B cell (primary cell): ENCODE results near the gene CCDC14. TPM values are rescaled to one million over a fixed set of nuclear protein-coding genes. Genes with fewer than 3 reads are reported as not detected.
"Not testable (repeated sequence)": the region's sequence is repeated elsewhere in the genome, so short reads cannot be mapped to it uniquely, and the experiment has no call there.

Source experiments
- ATAC-seq: fragments of 200-7000 bp; cut with Tn5 transposase; one replicate; pipeline ENCODE4 v1.10.0; 2021; ENCODE audit warnings: low read depth, mild to moderate bottlenecking, moderate number of reproducible peaks, moderate library complexity
- CTCF ChIA-PET: fragments of 350-600 bp; sonication (Branson Sonifier 250); formaldehyde crosslinking; loops from one replicate; lab custom pipeline; 2021; ENCODE audit warnings: antibody characterized with exemption, inconsistent platforms; lab: Charles Lee
- POLR2A ChIA-PET: fragments of 350-600 bp; sonication (Branson Sonifier 250); formaldehyde crosslinking; loops from one replicate; lab custom pipeline; 2021; ENCODE audit warnings: antibody characterized with exemption; lab: Charles Lee
- DNase-seq: peaks from one replicate; pipeline ENCODE4 v3.0.0; 2013
- H2AFZ ChIP-seq: 2 replicates; pipeline ENCODE4 v1.6.1; 2012; ENCODE audit warnings: mild to moderate bottlenecking, low read depth, low read length; ENCODE audit not compliant: insufficient read depth, poor library complexity, severe bottlenecking
- H3K27ac ChIP-seq, 2 donors: 1 replicate in 1 of 2; 2 replicates in 1 of 2; pipeline ENCODE4 v1.5.1; 2012 to 2013; ENCODE audit warnings: low read length in 2 of 2, mild to moderate bottlenecking in 2 of 2, moderate library complexity in 1 of 2
- H3K27me3 ChIP-seq, 4 experiments: fragments of 200-600 bp in 1 of 4; sonication (generic) in 1 of 4; replicated peaks in 1 of 4; 1 replicate in 2 of 4; 2 replicates in 2 of 4; pipeline versions ENCODE4 v1.6.1 to v1.7.0; 2013 to 2016; ENCODE audit warnings: low read length in 3 of 4, mild to moderate bottlenecking in 2 of 4, mixed read lengths in 1 of 4, moderate library complexity in 1 of 4; ENCODE audit not compliant: insufficient read depth in 4 of 4, control insufficient read depth in 3 of 4; ENCODE audit errors: control extremely low read depth in 1 of 4
- H3K36me3 ChIP-seq, 2 experiments: replicated peaks in 1 of 2; 1 replicate in 1 of 2; 2 replicates in 1 of 2; pipeline versions ENCODE4 v1.6.1 to v1.7.1; 2013; ENCODE audit warnings: low read length in 1 of 2; ENCODE audit not compliant: insufficient read depth in 2 of 2, control insufficient read depth in 1 of 2; ENCODE audit errors: control extremely low read depth in 1 of 2, extremely low read depth in 1 of 2
- H3K4me1 ChIP-seq, 2 donors: fragments of 200-600 bp in 1 of 2; sonication (generic) in 1 of 2; 1 replicate in 1 of 2; 2 replicates in 1 of 2; pipeline versions ENCODE4 v1.5.1 to v1.6.1; 2013 to 2017; ENCODE audit warnings: low read length in 2 of 2; ENCODE audit not compliant: control insufficient read depth in 2 of 2, insufficient read depth in 2 of 2
- H3K4me2 ChIP-seq: replicated peaks from 2 replicates; pipeline ENCODE3; 2012; ENCODE audit warnings: mild to moderate bottlenecking, low read depth, low read length; ENCODE audit not compliant: poor library complexity, severe bottlenecking
- H3K4me3 ChIP-seq, 5 experiments: fragments of 200-600 bp in 1 of 5; sonication (generic) in 1 of 5; 1 replicate in 3 of 5; 2 replicates in 2 of 5; pipeline versions ENCODE4 v1.5.1 to v1.7.0; 2011 to 2016; ENCODE audit warnings: low read length in 4 of 5, mild to moderate bottlenecking in 4 of 5, low read depth in 2 of 5, control low read depth in 1 of 5, moderate library complexity in 1 of 5; ENCODE audit not compliant: insufficient read depth in 1 of 5; ENCODE audit errors: control extremely low read depth in 1 of 5, extremely low read depth in 1 of 5
- H3K79me2 ChIP-seq: fragments of 200-600 bp; sonication (generic); one replicate; pipeline ENCODE4 v1.6.0; 2016; ENCODE audit warnings: low read length; ENCODE audit not compliant: control insufficient read depth, insufficient read depth
- H3K9ac ChIP-seq: fragments of 200-600 bp; sonication (generic); 2 replicates; pipeline ENCODE4 v1.6.1; 2017; ENCODE audit warnings: mild to moderate bottlenecking, low read length, moderate library complexity
- H3K9me3 ChIP-seq, 3 donors: one replicate each; pipeline versions ENCODE4 v1.6.1 to v1.7.1; 2013; ENCODE audit warnings: low read length in 2 of 3; ENCODE audit not compliant: control insufficient read depth in 2 of 3, insufficient read depth in 1 of 3; ENCODE audit errors: control extremely low read depth in 1 of 3
- H4K20me1 ChIP-seq: 2 replicates; pipeline ENCODE4 v1.6.0; 2012; ENCODE audit warnings: mild to moderate bottlenecking, low read length; ENCODE audit not compliant: insufficient read depth, control insufficient read depth, poor library complexity, severe bottlenecking
- H3K27ac Mint-ChIP-seq: one replicate; pipeline ENCODE4 v1.8.0; 2021; ENCODE audit warnings: mixed read lengths
- H3K27me3 Mint-ChIP-seq: one replicate; pipeline ENCODE4 v1.8.0; 2021; ENCODE audit warnings: mixed read lengths
- H3K4me1 Mint-ChIP-seq: one replicate; pipeline ENCODE4 v1.8.0; 2021; ENCODE audit warnings: mixed read lengths
- H3K4me3 Mint-ChIP-seq: one replicate; pipeline ENCODE4 v1.8.0; 2021; ENCODE audit warnings: mixed read lengths
- H3K9me3 Mint-ChIP-seq: one replicate; pipeline ENCODE4 v1.8.0; 2022; ENCODE audit warnings: mixed read lengths; ENCODE audit not compliant: insufficient read depth
- CTCF ChIP-seq: fragments of 200-600 bp; IDR thresholded peaks from one replicate; pipeline ENCODE4 v1.8.0; 2022; ENCODE audit warnings: antibody characterized with exemption, mild to moderate bottlenecking
- EZH2 ChIP-seq: IDR thresholded peaks from 2 replicates; pipeline ENCODE4 v1.6.1; 2012; ENCODE audit warnings: borderline replicate concordance, low read depth, mild to moderate bottlenecking, moderate library complexity, low read length; ENCODE audit not compliant: insufficient read depth, poor library complexity, severe bottlenecking
- WGBS: methylation state at CpG from one replicate; pipeline ENCODE4 v1.1.5; 2013; ENCODE audit warnings: missing lambda C conversion rate; ENCODE audit not compliant: insufficient coverage; 5-methylcytosine and 5-hydroxymethylcytosine counted together
- intact Hi-C: fragments of 100-400 bp; cut with micrococcal nuclease; formaldehyde crosslinking; loops from one replicate; pipeline ENCODE4 v1.10.0; 2022
- polyA plus RNA-seq: library from polyadenylated mRNA; depleted of rRNA; stranded (reverse); fragments of >200 nt; gene quantifications from 2 replicates; pipeline ENCODE4 v1.2.3, GENCODE V29; 2012
- total RNA-seq, 2 donors: library from RNA; stranded (reverse); fragments of 120-200 nt in 1 of 2; gene quantifications; 1 replicate in 1 of 2; 2 replicates in 1 of 2; pipeline versions ENCODE4 v1.2.3 to v1.2.4, GENCODE V29; 2013 to 2022

CCDC14 gene
- total and polyA plus RNA-seq, 2 donors (not counting 1 experiment from before 2014, with no cell fraction given): 35.3 to 54.2 TPM

GRCh38 chr3:123971406-123971805, 10.4 kb upstream of the CCDC14 start:
- TF ChIP-seq EZH2 (no peak), CTCF (no peak)
- peaks cover 48% of the 10 kb centered on the region for H3K27me3 Mint-ChIP-seq

GRCh38 chr3:123967260-123967659, 6.2 kb upstream of the CCDC14 start:
- H4K20me1 ChIP-seq, H3K79me2 ChIP-seq, H3K27ac ChIP-seq, CTCF ChIA-PET, H3K4me3 Mint-ChIP-seq, intact Hi-C loops, POLR2A ChIA-PET, H3K4me3 ChIP-seq, H3K36me3 ChIP-seq, H3K4me1 ChIP-seq, H3K9me3 Mint-ChIP-seq, H3K9ac ChIP-seq, ATAC-seq, H2AFZ ChIP-seq, H3K9me3 ChIP-seq, H3K27ac Mint-ChIP-seq, H3K4me1 Mint-ChIP-seq, DNase-seq, H3K4me2 ChIP-seq: not testable (repeated sequence)
- peaks cover 0 to 10% (median 5%) of the 10 kb centered on the region in 4 experiments for H3K27me3 ChIP-seq
- peaks cover 36% of the 10 kb centered on the region for H3K27me3 Mint-ChIP-seq
- no CpG with 5 or more reads among the region's 2 CpGs for WGBS

More at GRCh38 chr3:123971406-123971805, 10.4 kb upstream of the CCDC14 start:
- no peak overlapping the region for H2AFZ ChIP-seq
- H3K4me3 Mint-ChIP-seq: no peak overlapping the region
- no peak for DNase-seq
- intact Hi-C loops: no loop called here
- H3K27ac ChIP-seq: no peak overlapping the region
- H3K9ac ChIP-seq: no peak overlapping the region
- POLR2A ChIA-PET: no interaction called here
- ATAC-seq: no peak
- no peaks in the 10 kb centered on the region for H3K4me1 ChIP-seq
- H3K79me2 ChIP-seq: no peaks in the 10 kb centered on the region
- no peak overlapping the region for H3K4me2 ChIP-seq
- peaks cover 0 to 10% (median 5%) of the 10 kb centered on the region in 4 experiments for H3K27me3 ChIP-seq
- H4K20me1 ChIP-seq: no peaks in the 10 kb centered on the region
- H3K4me1 Mint-ChIP-seq: no peaks in the 10 kb centered on the region
- H3K9me3 ChIP-seq: no peaks in the 10 kb centered on the region
- H3K36me3 ChIP-seq: no peaks in the 10 kb centered on the region
- no peak overlapping the region for H3K4me3 ChIP-seq
- H3K9me3 Mint-ChIP-seq: no peaks in the 10 kb centered on the region
- CTCF ChIA-PET: no interaction called here
- H3K27ac Mint-ChIP-seq: no peak overlapping the region

GRCh38 chr3:123966799-123967198, 5.8 kb upstream of the CCDC14 start:
- no CpG with 5 or more reads among the region's 1 CpG for WGBS
- H3K9me3 ChIP-seq, intact Hi-C loops, H3K79me2 ChIP-seq, H3K4me3 Mint-ChIP-seq, H3K27ac Mint-ChIP-seq, H3K4me1 Mint-ChIP-seq, H3K9me3 Mint-ChIP-seq, H3K36me3 ChIP-seq, DNase-seq, H3K4me3 ChIP-seq, CTCF ChIA-PET, H2AFZ ChIP-seq, H4K20me1 ChIP-seq, POLR2A ChIA-PET, H3K4me2 ChIP-seq, H3K4me1 ChIP-seq, H3K9ac ChIP-seq, H3K27ac ChIP-seq: not testable (repeated sequence)
- ATAC-seq: peak; percentile 47
- peaks cover 34% of the 10 kb centered on the region for H3K27me3 Mint-ChIP-seq
- peaks cover 0 to 10% (median 5%) of the 10 kb centered on the region in 4 experiments for H3K27me3 ChIP-seq
